GM06990 (cell line): ENCODE results near the gene MUL1.
A peak's percentile ranks its signal among the peaks of the same experiment; 100 is the strongest.
"Not testable (repeated sequence)": the region's sequence is repeated elsewhere in the genome, so short reads cannot be mapped to it uniquely, and the experiment has no call there.

ENCODE experiments used
- DNase-seq: peaks from one replicate; pipeline ENCODE4 v3.0.0-alpha.2; 2011; ENCODE audit not compliant: insufficient read length; ENCODE audit errors: extremely low read depth
- H3K27me3 ChIP-seq: replicated peaks from 2 replicates; pipeline ENCODE4 v1.6.0; 2011; ENCODE audit warnings: low read length; ENCODE audit not compliant: control insufficient read depth, insufficient read depth
- H3K36me3 ChIP-seq: 2 replicates; pipeline ENCODE4 v1.5.1; 2011; ENCODE audit warnings: low read length; ENCODE audit not compliant: control insufficient read depth, insufficient read depth
- H3K4me3 ChIP-seq: replicated peaks from 2 replicates; pipeline ENCODE4 v1.5.1; 2011; ENCODE audit warnings: low read depth, mild to moderate bottlenecking, control low read depth, low read length
- TF ChIP-seq, protein P1 (sequence below): IDR thresholded peaks from 2 replicates; pipeline ENCODE4 v1.5.1; 2011; ENCODE audit warnings: low read length, control low read depth, mild to moderate bottlenecking, inconsistent platforms; ENCODE audit not compliant: insufficient read depth, poor library complexity, severe bottlenecking

MUL1 gene

DNA sequence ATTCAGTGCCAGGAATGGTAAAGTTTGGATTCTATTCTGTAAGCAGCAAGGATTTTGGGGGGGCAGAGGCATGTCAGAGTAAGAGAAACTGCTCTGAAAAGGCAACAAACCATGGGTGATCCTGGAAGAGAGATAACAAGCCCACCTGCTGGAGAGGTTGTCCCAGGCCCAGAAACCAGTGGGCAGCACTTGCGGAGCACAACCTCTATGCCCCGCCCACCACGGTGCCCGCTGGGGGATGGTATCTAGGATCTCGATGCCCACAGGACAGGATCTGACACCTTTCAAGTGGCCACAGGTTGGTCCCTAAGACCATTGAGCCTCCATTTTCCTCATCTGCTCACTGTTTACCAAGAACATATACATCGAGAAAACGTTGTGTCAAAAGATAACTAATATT, 20.3 kb upstream of the MUL1 start:
- H3K27me3 ChIP-seq, result peaks cover 2% of the 10 kb centered on the region
- H3K4me3 ChIP-seq, result no peak overlapping the region
- H3K36me3 ChIP-seq, result no peaks in the 10 kb centered on the region
- TF ChIP-seq, protein P1, sequence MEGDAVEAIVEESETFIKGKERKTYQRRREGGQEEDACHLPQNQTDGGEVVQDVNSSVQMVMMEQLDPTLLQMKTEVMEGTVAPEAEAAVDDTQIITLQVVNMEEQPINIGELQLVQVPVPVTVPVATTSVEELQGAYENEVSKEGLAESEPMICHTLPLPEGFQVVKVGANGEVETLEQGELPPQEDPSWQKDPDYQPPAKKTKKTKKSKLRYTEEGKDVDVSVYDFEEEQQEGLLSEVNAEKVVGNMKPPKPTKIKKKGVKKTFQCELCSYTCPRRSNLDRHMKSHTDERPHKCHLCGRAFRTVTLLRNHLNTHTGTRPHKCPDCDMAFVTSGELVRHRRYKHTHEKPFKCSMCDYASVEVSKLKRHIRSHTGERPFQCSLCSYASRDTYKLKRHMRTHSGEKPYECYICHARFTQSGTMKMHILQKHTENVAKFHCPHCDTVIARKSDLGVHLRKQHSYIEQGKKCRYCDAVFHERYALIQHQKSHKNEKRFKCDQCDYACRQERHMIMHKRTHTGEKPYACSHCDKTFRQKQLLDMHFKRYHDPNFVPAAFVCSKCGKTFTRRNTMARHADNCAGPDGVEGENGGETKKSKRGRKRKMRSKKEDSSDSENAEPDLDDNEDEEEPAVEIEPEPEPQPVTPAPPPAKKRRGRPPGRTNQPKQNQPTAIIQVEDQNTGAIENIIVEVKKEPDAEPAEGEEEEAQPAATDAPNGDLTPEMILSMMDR, result no peak
- no peak for DNase-seq

DNA sequence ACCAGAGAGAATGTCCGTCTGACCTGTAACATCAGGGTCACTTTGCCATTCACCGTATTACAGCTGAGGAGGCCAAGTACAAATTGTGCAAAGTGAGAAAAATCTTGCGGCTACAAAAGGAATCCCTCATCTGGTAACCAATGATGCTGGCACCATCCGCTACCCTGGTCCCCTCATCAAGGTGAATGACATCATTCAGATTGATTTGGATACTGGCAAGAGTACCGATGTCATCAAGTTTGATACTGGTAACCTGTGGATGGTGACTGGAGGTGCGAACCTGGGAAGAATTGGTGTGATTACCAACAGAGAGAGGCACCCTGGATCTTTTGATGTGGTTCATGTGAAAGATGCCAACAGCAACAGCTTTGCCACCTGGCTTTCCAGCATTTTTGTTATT, 18.3 kb upstream of the MUL1 start:
- H3K36me3 ChIP-seq, result no peaks in the 10 kb centered on the region
- TF ChIP-seq, protein P1, result no peak

DNA sequence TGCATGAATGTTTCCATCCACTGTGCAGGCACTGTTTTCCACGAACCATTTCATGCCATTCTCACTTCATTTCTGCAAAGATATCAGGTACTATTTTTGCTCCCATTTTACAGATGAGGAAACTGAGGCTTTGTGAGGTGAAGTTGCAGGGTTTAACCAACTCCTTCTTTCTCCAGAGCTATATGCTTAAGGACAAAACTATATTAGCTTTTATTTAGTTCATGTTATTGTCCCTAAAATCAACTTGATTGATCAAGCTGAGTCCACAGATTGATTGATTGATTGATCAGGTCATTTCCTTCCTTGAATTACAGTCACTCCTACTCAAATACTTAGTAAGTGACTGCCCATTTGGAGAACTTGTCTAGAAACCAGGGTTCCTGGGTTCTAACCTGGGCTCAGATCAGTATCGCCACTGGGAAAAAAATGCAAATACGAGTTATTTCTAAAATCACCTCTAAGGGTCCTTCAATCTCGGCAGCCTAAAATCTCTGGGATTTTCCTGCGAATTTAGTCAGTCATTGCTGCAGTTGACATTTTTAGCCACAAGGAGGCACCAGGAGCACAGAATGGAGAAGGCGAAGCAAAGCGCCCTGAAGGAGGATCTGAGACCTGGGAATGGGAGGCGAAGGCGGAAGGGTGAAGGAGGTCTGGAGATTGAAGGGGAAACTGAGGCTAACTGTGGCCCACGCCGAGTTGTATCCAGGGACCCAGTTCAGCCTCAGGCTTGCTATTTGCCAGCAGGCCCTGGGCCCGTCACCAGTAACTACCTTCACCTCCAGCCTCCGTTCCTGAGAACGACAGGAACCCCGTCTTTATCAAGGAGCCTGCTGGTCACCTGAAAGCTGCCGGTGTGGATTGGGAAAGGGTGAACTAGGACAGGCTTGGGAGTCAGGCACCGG, 14.3 kb upstream of the MUL1 start:
- Histone ChIP-seq H3K4me3 (no peak overlapping the region), H3K27me3 (no peaks in the 10 kb centered on the region), H3K36me3 (no peaks in the 10 kb centered on the region)
- DNase-seq, result peak; percentile 18
- TF ChIP-seq, protein P1, result peak; percentile 94

More for the DNA sequence above, 18.3 kb upstream of the MUL1 start:
- Histone ChIP-seq H3K27me3 (no peaks in the 10 kb centered on the region; the same call in 1 of the 2 replicates), H3K4me3 (no peak overlapping the region)
- DNase-seq, result no peak

DNA sequence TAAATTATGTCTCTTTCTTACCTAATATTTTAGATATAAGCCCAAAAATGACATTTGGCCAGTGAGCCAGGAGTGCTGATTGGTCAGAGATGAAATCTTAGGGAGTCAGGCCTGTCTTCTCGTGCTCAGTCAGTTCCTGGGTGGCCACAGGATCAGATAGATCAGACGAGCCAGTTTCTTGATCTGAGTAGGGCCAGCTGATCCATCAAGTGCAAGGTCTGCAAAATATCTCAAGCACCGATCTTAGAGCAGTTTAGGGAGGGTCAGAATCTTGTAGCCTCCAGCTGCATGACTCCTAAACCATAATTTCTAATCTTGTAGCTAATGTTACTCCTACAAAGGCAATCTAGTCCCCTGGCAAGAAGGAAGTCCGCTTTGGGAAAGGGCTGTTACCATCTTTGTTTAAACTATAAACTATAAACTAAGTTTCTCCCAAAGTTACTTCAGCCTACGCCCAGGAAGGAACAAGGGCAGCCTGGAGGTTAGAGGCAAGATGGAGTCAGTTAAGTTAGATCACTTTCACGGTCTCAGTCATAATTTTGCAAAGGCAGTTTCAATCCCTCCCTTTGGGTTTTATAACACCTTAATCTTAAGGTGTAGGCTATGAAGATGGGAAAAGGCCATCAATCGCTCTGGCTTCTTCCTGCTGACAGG, 11.8 kb upstream of the MUL1 start:
- H3K36me3 ChIP-seq, H3K27me3 ChIP-seq, DNase-seq, H3K4me3 ChIP-seq: not testable (repeated sequence)

DNA sequence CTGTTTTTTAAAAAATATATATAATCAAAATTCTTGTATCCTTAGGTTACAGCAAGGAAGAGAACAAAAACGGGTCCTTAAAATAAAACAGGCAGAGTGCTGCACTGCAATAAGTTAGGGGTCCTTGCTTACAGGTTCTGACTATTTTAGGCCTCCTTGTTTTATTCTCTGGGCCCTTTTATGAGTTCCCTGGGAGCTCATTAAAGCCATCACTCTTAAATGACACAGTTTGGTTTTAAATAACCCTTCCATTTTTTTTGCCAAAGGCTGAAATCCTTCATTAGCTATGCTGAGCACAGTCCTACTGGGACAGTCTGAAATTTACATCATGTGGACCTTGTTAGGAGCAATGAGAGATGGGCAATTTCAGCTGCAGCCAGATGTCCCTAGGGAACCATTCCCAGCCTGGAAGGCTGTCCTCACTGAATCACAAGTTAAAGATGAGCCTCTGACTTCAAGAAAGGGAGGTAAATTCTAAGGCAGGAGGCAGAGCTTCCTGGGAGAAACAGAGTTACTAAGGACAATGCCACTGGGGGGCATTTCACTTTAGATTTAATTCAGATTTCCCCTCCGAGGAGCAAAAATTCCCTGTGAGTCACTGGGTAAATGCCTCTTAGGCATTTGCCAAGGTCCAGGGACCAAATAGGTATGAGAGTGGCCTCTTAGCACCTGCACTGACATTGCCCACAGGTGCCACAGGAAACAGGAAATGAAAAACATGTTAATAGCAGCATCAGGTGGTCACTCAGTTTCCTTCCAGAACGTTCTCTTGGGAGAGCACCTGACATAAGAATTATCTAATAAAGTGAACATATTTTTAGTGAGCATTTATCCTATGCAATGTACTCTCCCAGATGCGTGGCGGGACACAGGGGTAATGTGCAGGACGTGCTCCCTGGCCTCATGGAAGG, 3.8 kb upstream of the MUL1 start:
- no peaks in the 10 kb centered on the region for H3K27me3 ChIP-seq
- no peak overlapping the region for H3K4me3 ChIP-seq
- no peak for DNase-seq
- no peaks in the 10 kb centered on the region for H3K36me3 ChIP-seq
- TF ChIP-seq, protein P1, result no peak
